HepG2 (cell line): ENCODE measurements around the gene STMN1. TPM values are rescaled to one million over a fixed set of nuclear protein-coding genes. Genes with fewer than 3 reads are reported as not detected.
A peak's percentile ranks its signal among the peaks of the same experiment; 100 is the strongest.

Experiments used
- CHD2 ChIP-seq: IDR thresholded peaks from 2 replicates; pipeline ENCODE4 v1.6.1; 2011; ENCODE audit warnings: low read depth, low read length, improper control_type of control experiment
- MTF1 ChIP-seq: sonication (generic); formaldehyde crosslinking; IDR thresholded peaks from 2 replicates; pipeline ENCODE4 v1.5.0; 2020; ENCODE audit warnings: missing genetic modification reagents
- NBN ChIP-seq: fragments of 450-650 bp; conservative IDR thresholded peaks from 2 replicates; pipeline ENCODE4 v1.6.1; 2017
- PITX1 ChIP-seq: sonication (generic); formaldehyde crosslinking; IDR thresholded peaks from 2 replicates; pipeline ENCODE4 v1.5.1; 2020; ENCODE audit warnings: mild to moderate bottlenecking, missing genetic modification reagents
- POLR2A ChIP-seq, 2 experiments: IDR thresholded peaks; 2 replicates each; pipeline ENCODE4 v1.6.1; 2011; ENCODE audit warnings: low read depth in 2 of 2, low read length in 2 of 2, mild to moderate bottlenecking in 1 of 2, moderate library complexity in 1 of 2; ENCODE audit not compliant: insufficient read depth in 1 of 2
- RFX3 ChIP-seq: IDR thresholded peaks from 2 replicates; pipeline ENCODE4 v1.6.1; 2016; ENCODE audit warnings: missing biosample characterization, missing genetic modification reagents
- SETDB1 ChIP-seq: sonication (generic); formaldehyde crosslinking; IDR thresholded peaks from 2 replicates; pipeline ENCODE4 v1.5.1; 2020; ENCODE audit warnings: missing genetic modification reagents, mild to moderate bottlenecking, borderline replicate concordance
- SMARCC2 ChIP-seq: fragments of 450-650 bp; IDR thresholded peaks from 2 replicates; pipeline ENCODE4 v1.6.1; 2017; ENCODE audit warnings: antibody characterized with exemption, mild to moderate bottlenecking
- ZEB1 ChIP-seq: IDR thresholded peaks from 2 replicates; pipeline ENCODE4 v1.6.1; 2012; ENCODE audit warnings: mild to moderate bottlenecking, low read depth, inconsistent platforms; ENCODE audit not compliant: insufficient replicate concordance
- ZNF562 ChIP-seq: sonication (generic); formaldehyde crosslinking; IDR thresholded peaks from 2 replicates; pipeline ENCODE4 v1.8.0; 2022; ENCODE audit warnings: missing genetic modification reagents, borderline replicate concordance
- ZNF589 ChIP-seq: sonication (generic); formaldehyde crosslinking; conservative IDR thresholded peaks from 2 replicates; pipeline ENCODE4 v1.8.0; 2022; ENCODE audit warnings: mild to moderate bottlenecking, moderate library complexity, missing genetic modification reagents
- polyA plus RNA-seq, 8 experiments: library from polyadenylated mRNA; depleted of rRNA in 3 of 8; stranded (reverse) in 7 of 8; unstranded in 1 of 8; fragments of >200 nt; fragmentation: Illumina TruSeq in 4 of 8; extraction: Trizol in 4 of 8; gene quantifications; 2 replicates each; pipeline versions ENCODE4 v1.2.1 to v1.2.3, GENCODE V29; 2011 to 2016; ENCODE audit warnings: low read depth in 4 of 8, missing spikeins in 1 of 8, mixed read lengths in 1 of 8; ENCODE audit not compliant: insufficient read depth in 1 of 8
- total RNA-seq, 5 experiments: library from RNA; depleted of rRNA; stranded (reverse); fragments of >200 nt; fragmentation: Illumina TruSeq; extraction: Trizol; gene quantifications; 2 replicates each; pipeline ENCODE4 v1.2.3, GENCODE V29; 2016; ENCODE audit warnings: low read depth in 1 of 5
- TF ChIP-seq, protein P1 (sequence below): sonication (generic); formaldehyde crosslinking; IDR thresholded peaks from 2 replicates; pipeline ENCODE4 v1.4.0; 2020; ENCODE audit warnings: mild to moderate bottlenecking, missing genetic modification reagents
- TF ChIP-seq, protein P2 (sequence below): IDR thresholded peaks from 2 replicates; pipeline ENCODE4 v1.6.1; 2016
- TF ChIP-seq, protein P3 (sequence below): sonication (generic); formaldehyde crosslinking; IDR thresholded peaks from 2 replicates; pipeline ENCODE4 v1.4.0; 2020; ENCODE audit warnings: mild to moderate bottlenecking, missing genetic modification reagents

The STMN1 gene
- total and polyA plus RNA-seq, 2 of the 13 experiments (the other 11 are each of a cell fraction or from before 2014, with no cell fraction given), result 45.9 to 409 TPM

DNA sequence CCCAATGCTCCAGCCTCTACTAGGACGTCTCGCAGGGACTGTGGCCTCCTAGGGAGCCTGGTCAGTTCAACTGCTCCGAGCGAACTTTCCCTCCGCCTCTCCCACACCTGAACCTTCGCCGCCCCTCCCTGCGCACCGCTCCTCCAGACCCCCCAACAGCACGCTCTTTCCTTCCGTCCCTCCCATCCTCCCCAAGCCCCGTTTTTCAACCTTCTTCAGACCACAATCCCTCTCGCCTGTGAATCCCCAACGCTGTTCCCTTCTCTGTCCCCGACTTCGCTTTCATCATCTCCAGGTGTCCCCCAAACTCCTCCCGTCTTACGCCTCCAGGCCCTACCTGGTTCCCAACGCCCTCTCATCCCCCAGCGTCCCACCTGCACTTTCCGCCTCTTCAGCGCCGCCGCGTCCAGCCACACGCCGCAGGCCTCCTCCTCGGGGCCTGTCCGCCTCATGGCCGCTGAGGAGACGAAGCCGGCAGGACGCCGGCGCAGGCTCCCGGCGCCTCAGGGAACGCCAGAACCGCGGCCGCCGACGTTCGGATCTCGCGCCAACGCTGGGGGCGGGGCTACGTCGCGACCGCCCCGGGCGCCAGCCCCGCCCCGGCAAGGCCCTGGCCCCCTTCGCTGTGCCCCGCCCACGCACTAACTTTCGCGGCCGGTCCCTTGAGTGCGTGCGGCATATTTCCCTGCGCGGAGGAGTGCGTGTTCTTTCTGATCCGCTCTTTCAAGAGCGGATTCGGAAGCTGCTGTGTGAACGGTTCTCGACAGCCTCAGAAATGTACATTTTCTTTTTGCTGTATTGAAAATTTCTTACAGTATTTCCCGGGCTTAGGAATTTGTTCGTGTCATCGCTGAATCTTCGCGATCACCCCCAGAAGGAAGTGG, 47.1 kb downstream of the STMN1 start, which contains the start of gene AUNIP (continued):
- TF ChIP-seq, protein P1, sequence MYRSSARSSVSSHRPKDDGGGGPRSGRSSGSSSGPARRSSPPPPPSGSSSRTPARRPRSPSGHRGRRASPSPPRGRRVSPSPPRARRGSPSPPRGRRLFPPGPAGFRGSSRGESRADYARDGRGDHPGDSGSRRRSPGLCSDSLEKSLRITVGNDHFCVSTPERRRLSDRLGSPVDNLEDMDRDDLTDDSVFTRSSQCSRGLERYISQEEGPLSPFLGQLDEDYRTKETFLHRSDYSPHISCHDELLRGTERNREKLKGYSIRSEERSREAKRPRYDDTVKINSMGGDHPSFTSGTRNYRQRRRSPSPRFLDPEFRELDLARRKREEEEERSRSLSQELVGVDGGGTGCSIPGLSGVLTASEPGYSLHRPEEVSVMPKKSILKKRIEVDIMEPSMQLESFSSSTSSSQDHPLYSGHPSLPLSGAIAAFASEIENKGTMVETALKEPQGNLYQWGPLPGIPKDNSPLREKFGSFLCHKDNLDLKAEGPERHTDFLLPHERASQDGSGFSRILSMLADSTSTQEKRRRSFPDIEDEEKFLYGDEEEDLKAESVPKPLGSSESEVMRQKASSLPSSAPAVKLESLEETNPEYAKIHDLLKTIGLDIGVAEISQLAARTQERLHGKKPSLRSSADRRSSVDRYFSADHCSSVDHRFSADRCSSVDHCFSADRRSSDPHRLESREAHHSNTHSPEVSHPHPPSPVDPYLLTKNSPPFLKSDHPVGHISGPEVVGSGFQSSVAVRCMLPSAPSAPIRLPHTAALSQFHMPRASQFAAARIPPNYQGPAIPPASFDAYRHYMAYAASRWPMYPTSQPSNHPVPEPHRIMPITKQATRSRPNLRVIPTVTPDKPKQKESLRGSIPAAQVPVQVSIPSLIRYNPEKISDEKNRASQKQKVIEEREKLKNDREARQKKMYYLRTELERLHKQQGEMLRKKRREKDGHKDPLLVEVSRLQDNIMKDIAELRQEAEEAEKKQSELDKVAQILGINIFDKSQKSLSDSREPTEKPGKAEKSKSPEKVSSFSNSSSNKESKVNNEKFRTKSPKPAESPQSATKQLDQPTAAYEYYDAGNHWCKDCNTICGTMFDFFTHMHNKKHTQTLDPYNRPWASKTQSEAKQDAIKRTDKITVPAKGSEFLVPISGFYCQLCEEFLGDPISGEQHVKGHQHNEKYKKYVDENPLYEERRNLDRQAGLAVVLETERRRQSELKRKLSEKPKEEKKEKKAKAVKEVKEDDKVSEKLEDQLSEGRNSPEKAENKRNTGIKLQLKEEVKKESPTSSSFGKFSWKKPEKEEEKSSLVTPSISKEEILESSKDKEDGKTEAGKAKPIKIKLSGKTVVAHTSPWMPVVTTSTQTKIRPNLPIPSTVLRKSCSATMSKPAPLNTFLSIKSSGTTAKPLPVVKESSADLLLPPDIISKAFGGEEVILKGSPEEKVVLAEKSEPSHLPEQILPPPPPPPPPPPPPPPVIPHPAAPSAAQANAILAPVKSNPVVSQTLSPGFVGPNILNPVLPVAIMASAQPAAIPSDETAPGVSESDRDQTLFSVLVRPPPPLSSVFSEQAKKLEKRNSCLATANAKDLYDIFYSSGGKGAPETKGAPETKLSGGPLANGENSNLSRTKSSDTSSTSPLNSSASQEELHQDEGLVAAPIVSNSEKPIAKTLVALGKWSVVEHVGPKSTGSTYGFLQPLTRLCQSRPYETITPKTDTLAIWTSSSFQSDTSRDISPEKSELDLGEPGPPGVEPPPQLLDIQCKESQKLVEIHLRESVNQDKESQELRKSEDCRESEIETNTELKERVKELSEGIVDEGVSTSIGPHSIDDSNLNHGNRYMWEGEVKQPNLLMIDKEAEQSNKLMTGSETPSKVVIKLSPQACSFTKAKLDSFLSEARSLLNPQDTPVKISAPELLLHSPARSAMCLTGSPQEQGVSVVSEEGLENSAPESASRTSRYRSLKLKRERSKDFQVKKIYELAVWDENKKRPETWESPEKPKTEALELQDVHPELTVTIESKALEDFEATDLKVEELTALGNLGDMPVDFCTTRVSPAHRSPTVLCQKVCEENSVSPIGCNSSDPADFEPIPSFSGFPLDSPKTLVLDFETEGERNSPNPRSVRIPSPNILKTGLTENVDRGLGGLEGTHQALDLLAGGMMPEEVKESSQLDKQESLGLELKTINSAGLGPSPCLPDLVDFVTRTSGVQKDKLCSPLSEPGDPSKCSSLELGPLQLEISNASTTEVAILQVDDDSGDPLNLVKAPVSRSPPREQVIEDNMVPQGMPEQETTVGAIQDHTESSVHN (CRISPR knock-in tag), result 0 out of 2 replicates have a peak, but pooled peaks have one; percentile 33
- TF ChIP-seq PITX1 (no peak; the same call in 1 of the 2 replicates), SMARCC2 (no peak), POLR2A (IDR thresholded peaks at IDR 0.05; ENCODE audit: insufficient read depth in 1 of 2, low read depth in 2 of 2, low read length in 2 of 2) (peak; percentile 77 to 94), ZEB1 (no peak), NBN (no peak), MTF1 (CRISPR knock-in tag) (peak; percentile 63; the same call in 1 of the 2 replicates), ZNF589 (CRISPR knock-in tag) (peak; percentile 91), SETDB1 (CRISPR knock-in tag) (no peak), RFX3 (no peak), CHD2 (no peak), ZNF562 (peak; percentile 70; the same call in 1 of the 2 replicates)
- TF ChIP-seq, protein P2, sequence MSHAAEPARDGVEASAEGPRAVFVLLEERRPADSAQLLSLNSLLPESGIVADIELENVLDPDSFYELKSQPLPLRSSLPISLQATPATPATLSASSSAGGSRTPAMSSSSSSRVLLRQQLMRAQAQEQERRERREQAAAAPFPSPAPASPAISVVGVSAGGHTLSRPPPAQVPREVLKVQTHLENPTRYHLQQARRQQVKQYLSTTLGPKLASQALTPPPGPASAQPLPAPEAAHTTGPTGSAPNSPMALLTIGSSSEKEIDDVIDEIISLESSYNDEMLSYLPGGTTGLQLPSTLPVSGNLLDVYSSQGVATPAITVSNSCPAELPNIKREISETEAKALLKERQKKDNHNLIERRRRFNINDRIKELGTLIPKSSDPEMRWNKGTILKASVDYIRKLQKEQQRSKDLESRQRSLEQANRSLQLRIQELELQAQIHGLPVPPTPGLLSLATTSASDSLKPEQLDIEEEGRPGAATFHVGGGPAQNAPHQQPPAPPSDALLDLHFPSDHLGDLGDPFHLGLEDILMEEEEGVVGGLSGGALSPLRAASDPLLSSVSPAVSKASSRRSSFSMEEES, result 0 out of 2 replicates have a peak, but pooled peaks have one; percentile 1
- TF ChIP-seq, protein P3, sequence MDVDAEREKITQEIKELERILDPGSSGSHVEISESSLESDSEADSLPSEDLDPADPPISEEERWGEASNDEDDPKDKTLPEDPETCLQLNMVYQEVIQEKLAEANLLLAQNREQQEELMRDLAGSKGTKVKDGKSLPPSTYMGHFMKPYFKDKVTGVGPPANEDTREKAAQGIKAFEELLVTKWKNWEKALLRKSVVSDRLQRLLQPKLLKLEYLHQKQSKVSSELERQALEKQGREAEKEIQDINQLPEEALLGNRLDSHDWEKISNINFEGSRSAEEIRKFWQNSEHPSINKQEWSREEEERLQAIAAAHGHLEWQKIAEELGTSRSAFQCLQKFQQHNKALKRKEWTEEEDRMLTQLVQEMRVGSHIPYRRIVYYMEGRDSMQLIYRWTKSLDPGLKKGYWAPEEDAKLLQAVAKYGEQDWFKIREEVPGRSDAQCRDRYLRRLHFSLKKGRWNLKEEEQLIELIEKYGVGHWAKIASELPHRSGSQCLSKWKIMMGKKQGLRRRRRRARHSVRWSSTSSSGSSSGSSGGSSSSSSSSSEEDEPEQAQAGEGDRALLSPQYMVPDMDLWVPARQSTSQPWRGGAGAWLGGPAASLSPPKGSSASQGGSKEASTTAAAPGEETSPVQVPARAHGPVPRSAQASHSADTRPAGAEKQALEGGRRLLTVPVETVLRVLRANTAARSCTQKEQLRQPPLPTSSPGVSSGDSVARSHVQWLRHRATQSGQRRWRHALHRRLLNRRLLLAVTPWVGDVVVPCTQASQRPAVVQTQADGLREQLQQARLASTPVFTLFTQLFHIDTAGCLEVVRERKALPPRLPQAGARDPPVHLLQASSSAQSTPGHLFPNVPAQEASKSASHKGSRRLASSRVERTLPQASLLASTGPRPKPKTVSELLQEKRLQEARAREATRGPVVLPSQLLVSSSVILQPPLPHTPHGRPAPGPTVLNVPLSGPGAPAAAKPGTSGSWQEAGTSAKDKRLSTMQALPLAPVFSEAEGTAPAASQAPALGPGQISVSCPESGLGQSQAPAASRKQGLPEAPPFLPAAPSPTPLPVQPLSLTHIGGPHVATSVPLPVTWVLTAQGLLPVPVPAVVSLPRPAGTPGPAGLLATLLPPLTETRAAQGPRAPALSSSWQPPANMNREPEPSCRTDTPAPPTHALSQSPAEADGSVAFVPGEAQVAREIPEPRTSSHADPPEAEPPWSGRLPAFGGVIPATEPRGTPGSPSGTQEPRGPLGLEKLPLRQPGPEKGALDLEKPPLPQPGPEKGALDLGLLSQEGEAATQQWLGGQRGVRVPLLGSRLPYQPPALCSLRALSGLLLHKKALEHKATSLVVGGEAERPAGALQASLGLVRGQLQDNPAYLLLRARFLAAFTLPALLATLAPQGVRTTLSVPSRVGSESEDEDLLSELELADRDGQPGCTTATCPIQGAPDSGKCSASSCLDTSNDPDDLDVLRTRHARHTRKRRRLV, result peak; percentile 41; the same call in 1 of the 2 replicates
